Activated T-cell treated with anti-CD3 and anti-CD28 coated beads, Interleukin-2, amount 50 U/mL, for 1 hour (primary cell): ENCODE measurements around the gene NAGK.
A peak's percentile ranks its signal among the peaks of the same experiment; 100 is the strongest.
"Not testable (repeated sequence)": the region's sequence is repeated elsewhere in the genome, so short reads cannot be mapped to it uniquely, and the experiment has no call there.

Source experiments
- DNase-seq: peaks from one replicate; pipeline ENCODE4 v3.0.0-alpha.2; 2020

The NAGK gene

GRCh38 chr2:71070294-71071093, 2.0 kb downstream of the NAGK start:
- DNase-seq, result no peak

- DNase-seq, result peak; percentile 55
These were observed 3.4 kb downstream of the NAGK start for GRCh38 chr2:71071681-71072398.

- DNase-seq, result no peak
These were observed 4.0 kb downstream of the NAGK start for GRCh38 chr2:71072492-71072891.

- DNase-seq, result no peak
These were observed 5.0 kb downstream of the NAGK start for GRCh38 chr2:71073475-71073874.

GRCh38 chr2:71074893-71075395, 6.5 kb downstream of the NAGK start:
- no peak for DNase-seq

- no peak for DNase-seq
These were observed 10.2 kb downstream of the NAGK start for GRCh38 chr2:71078624-71079023.

GRCh38 chr2:71082402-71083252, 14.2 kb downstream of the NAGK start:
- DNase-seq, result no peak

GRCh38 chr2:71083297-71083696, 14.8 kb downstream of the NAGK start:
- not testable (repeated sequence) for DNase-seq

GRCh38 chr2:71083752-71084312, 15.4 kb downstream of the NAGK start:
- DNase-seq, result not testable (repeated sequence)

- DNase-seq, result not testable (repeated sequence)
These were observed 17.0 kb downstream of the NAGK start for GRCh38 chr2:71085325-71086003.

GRCh38 chr2:71089475-71089874, 21.0 kb downstream of the NAGK start:
- not testable (repeated sequence) for DNase-seq

GRCh38 chr2:71091808-71092207, 23.4 kb downstream of the NAGK start:
- DNase-seq, result not testable (repeated sequence)

- not testable (repeated sequence) for DNase-seq
These were observed 24.2 kb downstream of the NAGK start for GRCh38 chr2:71092491-71093260.

- DNase-seq, result peak; percentile 46
These were observed 31.9 kb downstream of the NAGK start for GRCh38 chr2:71100195-71100964.

- DNase-seq, result no peak
These were observed 33.2 kb downstream of the NAGK start for GRCh38 chr2:71101656-71102055.

GRCh38 chr2:71102981-71103681, 34.7 kb downstream of the NAGK start:
- DNase-seq, result no peak

- no peak for DNase-seq
These were observed 35.4 kb downstream of the NAGK start for GRCh38 chr2:71103809-71104208.

- not testable (repeated sequence) for DNase-seq
These were observed 38.0 kb downstream of the NAGK start for GRCh38 chr2:71106463-71106862.

- DNase-seq, result no peak
These were observed 39.6 kb downstream of the NAGK start for GRCh38 chr2:71108091-71108490.

GRCh38 chr2:71113843-71114242, 45.4 kb downstream of the NAGK start:
- DNase-seq, result no peak
